Activated T-cell treated with anti-CD3 and anti-CD28 coated beads for 48 hours (primary cell): Measurements from ENCODE around the gene IFIT3.
"Not testable (repeated sequence)": the region's sequence is repeated elsewhere in the genome, so short reads cannot be mapped to it uniquely, and the experiment has no call there.

Experiments
- DNase-seq: peaks from one replicate; pipeline ENCODE4 v3.0.0-alpha.2; 2020; ENCODE audit warnings: low read depth

Gene IFIT3

GRCh38 chr10:89327803-89328441 is at the start of gene IFIT3:
IFIT3 (plus strand) TSS chr10:89327997; CDS start chr10:89328074, 77 bp downstream.
- DNase-seq = no peak

- DNase-seq = no peak
These were observed 49.7 kb upstream of the IFIT3 start for GRCh38 chr10:89278034-89278535.

GRCh38 chr10:89278900-89279392 is 48.9 kb upstream of the IFIT3 start:
- DNase-seq = no peak

GRCh38 chr10:89279421-89279869 is 48.4 kb upstream of the IFIT3 start:
- no peak for DNase-seq

GRCh38 chr10:89280508-89280907 is 47.3 kb upstream of the IFIT3 start:
- DNase-seq = no peak

GRCh38 chr10:89281606-89282395 is 46.0 kb upstream of the IFIT3 start:
- no peak for DNase-seq

- DNase-seq = no peak
These were observed 44.5 kb upstream of the IFIT3 start for GRCh38 chr10:89283025-89283935.

- no peak for DNase-seq
These were observed 43.8 kb upstream of the IFIT3 start for GRCh38 chr10:89283936-89284475.

- DNase-seq = not testable (repeated sequence)
These were observed 43.1 kb upstream of the IFIT3 start for GRCh38 chr10:89284711-89285110.

GRCh38 chr10:89285303-89285702 is 42.5 kb upstream of the IFIT3 start:
- not testable (repeated sequence) for DNase-seq

GRCh38 chr10:89294721-89295239 is 33.0 kb upstream of the IFIT3 start:
- DNase-seq = no peak

- DNase-seq = no peak
These were observed 32.2 kb upstream of the IFIT3 start for GRCh38 chr10:89295597-89295996.

- no peak for DNase-seq
These were observed 31.6 kb upstream of the IFIT3 start for GRCh38 chr10:89296220-89296648.

GRCh38 chr10:89297356-89297755 is 30.4 kb upstream of the IFIT3 start:
- DNase-seq = no peak

GRCh38 chr10:89297791-89298190 is 30.0 kb upstream of the IFIT3 start:
- DNase-seq = no peak

GRCh38 chr10:89299031-89299430 is 28.8 kb upstream of the IFIT3 start:
- no peak for DNase-seq

GRCh38 chr10:89301232-89301631 is 26.6 kb upstream of the IFIT3 start:
- no peak for DNase-seq

GRCh38 chr10:89301721-89302445 is 25.9 kb upstream of the IFIT3 start, which contains the start of gene IFIT2:
IFIT2 (plus strand) TSS chr10:89302046; CDS start chr10:89302124, 78 bp downstream.
- no peak for DNase-seq

- no peak for DNase-seq
These were observed 25.2 kb upstream of the IFIT3 start for GRCh38 chr10:89302625-89303024.

- DNase-seq = no peak
These were observed 24.6 kb upstream of the IFIT3 start for GRCh38 chr10:89303161-89303560.

GRCh38 chr10:89304026-89304425 is 23.8 kb upstream of the IFIT3 start:
- DNase-seq = no peak
